HG02943 (cell line): Measurements from ENCODE around the gene CD177.
"Not testable (repeated sequence)": the region's sequence is repeated elsewhere in the genome, so short reads cannot be mapped to it uniquely, and the experiment has no call there.

Experiments used
- ATAC-seq: cut with Tn5 transposase; IDR thresholded peaks from one replicate; pipeline ENCODE4 v1.9.1; 2021; ENCODE audit warnings: mild to moderate bottlenecking, low read depth, moderate library complexity; ENCODE audit not compliant: unreplicated experiment

CD177 gene

DNA sequence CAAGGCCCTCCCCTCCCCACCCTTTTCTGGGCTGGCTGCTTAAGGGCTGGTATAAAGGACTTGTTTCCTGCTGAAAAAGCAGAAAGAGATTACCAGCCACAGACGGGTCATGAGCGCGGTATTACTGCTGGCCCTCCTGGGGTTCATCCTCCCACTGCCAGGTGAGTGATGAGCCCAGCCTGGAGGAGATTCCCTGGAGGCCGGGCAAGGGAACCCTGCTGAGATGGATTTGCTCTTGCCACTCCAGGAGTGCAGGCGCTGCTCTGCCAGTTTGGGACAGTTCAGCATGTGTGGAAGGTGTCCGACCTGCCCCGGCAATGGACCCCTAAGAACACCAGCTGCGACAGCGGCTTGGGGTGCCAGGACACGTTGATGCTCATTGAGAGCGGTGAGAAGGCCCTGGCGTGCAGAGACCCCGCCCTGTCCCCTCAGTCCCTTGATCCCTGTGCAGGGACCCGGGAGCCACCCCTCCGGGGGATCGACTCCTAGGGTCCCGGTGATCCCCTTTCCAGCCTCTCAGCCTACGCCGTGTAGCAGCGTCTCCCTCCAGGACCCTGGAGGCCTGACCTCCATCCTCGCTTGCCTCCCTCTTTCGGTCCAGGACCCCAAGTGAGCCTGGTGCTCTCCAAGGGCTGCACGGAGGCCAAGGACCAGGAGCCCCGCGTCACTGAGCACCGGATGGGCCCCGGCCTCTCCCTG, at the start of gene CD177:
Gene CD177, plus strand, starts transcription at position 81 of the 699 bp plus-strand sequence. Its CDS starts 29 bp downstream, at position 110.
- no peak for ATAC-seq

- ATAC-seq: no peak
These were observed 47.8 kb upstream of the CD177 start for GRCh38 chr19:43305642-43306041.

DNA sequence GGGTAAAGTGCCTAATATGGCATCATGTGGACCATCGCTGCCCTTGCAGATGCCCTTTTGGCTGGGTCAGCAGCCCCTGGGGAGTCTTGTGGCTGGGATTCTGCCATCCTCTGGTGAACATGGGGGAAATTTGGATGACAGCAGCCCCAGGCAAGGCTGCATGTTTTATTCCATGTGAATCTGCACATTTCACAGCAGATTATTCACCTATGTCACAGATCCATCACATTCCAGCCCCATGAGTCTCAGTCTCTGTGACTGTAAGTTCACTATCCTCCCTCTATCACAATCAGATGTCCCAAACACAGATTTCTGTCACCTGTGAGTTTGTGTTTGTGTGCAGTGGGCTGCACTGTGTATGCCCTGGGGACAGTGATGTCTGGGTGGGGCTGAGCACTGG, 47.4 kb upstream of the CD177 start:
- ATAC-seq: no peak

DNA sequence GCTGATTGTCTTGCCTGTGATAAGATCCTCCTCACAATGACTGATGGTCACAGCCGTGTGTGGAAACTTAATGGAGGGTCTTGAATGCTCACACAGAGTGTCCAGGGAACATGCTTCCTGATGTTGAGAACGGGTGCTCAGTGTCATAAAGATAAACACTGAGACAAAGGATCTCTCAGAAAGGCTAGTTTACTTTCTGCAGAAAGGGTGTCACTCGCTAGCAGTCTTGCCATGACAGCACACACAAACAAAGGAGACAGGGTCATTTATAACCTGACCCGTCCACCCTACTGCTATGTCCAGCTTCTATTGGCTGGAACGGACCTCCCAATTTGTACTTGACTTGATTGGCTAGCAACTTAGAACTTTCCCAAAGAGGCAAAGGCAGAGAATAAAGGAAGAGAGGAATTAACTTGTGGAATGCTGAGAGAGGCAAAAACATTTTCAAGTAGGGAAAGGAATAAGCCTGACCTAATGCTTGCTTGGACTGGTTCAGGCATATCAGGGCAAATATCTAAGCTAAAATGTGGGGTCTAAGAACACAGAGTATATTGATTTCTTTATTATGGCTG, 45.2 kb upstream of the CD177 start:
- no peak for ATAC-seq

DNA sequence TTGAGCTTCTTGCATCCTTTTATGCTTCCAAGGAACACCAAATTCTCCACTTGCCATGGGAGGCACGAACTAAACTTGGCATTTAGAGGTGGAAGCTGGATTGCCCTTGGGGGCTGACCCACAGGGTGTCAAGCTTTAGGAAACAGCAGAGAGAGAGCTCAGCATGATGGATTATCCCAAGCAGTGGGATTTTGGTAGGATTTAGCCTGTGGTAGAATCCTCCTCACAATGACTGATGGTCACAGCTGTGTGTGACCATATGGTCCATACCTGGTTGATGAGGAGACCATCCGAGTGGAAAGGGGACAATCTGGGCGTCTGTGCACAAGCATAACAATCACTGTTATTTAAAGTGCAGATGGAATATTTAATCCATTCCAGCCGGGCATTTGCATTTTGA, 44.0 kb upstream of the CD177 start:
- ATAC-seq: no peak

GRCh38 chr19:43310221-43310620, 43.3 kb upstream of the CD177 start:
- no peak for ATAC-seq

- no peak for ATAC-seq
These were observed 42.2 kb upstream of the CD177 start for GRCh38 chr19:43311256-43311655.

- no peak for ATAC-seq
These were observed 41.8 kb upstream of the CD177 start for GRCh38 chr19:43311706-43312105.

DNA sequence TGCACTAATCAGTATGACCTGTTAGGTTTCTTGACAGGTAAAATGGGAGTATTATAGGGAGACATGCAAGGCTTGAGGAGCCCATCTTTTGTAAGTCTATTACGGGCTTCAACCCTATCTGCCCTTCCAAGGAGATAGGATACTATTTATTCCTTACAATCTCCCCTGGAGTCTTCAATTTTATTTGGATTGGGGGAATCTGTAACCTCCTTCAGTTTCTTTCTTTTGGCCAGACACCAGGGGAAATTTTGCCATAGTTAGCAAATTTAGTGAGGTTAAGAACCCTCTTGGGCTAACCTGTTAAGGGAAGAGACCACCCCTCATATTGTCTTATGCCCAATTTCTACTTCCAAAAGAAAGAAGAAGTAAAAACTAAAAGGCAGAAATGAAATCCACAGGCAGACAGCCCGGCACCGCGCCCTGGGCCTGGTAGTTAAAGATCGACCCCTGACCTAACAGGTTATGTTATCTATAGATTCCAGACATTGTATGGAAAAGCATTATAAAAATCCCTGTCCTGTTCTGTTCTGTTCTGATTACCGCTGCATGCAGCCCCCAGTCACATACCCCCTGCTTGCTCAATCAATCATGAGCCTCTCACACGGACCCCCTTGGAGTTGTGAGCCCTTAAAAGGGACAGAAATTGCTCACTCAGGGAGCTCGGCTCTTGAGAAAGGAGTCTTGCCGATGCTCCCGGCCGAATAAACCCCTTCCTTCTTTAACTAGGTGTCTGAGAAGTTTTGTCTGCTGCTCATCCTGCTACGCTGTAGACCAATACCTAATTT, 39.6 kb upstream of the CD177 start:
- ATAC-seq: no peak

DNA sequence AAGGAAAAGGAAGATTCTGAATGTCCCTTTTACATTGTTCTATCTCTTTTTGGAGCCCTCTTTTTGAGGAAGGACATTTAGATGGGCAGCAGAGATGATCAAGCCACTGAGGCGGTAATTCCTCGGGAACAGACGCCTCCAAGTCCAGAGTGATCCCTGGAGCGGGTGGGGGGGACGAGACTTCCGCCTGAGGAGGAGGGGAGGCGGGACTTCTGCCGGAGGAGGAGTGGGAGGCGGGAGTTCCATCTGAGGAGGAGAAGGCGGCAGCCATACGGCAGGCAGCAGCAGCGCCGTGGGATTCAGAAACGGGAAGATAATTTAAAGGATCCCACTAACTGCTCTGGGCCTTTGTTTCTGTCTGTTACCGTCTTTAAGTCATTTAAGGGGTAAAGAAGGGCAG, 37.6 kb upstream of the CD177 start:
- ATAC-seq: no peak

GRCh38 chr19:43316591-43317319, 36.7 kb upstream of the CD177 start:
- no peak for ATAC-seq

DNA sequence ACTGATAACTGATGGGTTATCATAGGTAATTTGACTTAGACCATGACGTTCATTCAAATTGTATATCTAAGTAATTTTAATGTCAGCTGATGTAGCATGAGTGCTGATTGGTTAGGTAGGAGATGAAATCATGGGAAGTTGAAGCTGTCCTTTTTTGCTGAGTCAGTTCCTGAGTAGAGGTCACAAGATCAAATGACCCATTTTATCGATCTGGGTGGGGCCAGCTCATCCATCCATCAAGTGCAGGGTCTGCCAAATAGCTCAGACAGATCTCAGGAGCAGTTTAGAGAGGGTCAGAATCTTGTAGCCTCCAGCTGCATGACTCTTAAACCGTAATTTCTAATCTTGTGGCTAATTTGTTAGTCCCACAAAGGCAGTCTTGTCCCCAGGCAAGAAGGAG, 35.3 kb upstream of the CD177 start:
- no peak for ATAC-seq

DNA sequence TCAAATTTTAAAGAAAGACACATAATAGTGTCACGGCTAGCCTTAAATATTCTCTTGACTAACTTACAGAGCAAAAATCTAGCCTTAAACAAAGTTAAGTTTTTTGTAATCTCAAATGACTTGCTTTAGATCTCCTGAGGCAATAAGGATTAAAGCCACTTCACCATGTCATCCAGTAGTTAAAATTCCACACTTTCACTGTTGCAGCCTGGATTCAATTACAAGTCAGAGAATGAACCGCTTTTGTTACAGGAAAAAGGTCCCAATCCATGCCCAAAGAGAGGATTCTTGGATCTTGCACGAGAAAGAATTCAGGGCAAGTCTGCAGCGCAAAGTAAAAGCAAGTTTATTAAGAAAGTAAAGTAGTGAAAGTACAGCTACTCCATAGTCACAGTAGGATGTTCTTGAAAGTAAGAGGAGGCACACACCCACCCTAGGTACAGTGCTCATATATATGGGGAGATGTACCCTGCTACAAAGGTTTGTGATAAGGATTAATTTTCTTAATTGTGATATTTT, 34.6 kb upstream of the CD177 start:
- no peak for ATAC-seq

DNA sequence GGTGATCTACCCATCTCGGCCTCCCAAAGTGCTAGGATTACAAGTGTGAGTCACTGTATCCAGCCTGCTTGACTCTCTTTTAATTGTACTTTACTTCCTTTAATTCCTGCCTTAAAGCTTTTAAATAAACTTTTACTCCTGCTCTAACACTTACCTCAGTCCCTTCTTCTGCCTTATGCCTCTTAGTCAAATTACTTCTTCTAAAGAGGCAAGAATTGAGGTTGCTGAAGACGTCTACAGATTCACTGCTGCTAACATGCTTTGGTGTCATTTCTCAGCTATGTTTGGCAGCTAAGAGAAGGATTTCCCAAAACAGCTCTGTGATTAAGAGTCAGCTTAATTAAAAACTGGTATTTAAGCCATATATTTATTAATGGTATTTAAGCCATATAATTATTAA, 32.9 kb upstream of the CD177 start:
- ATAC-seq: no peak

DNA sequence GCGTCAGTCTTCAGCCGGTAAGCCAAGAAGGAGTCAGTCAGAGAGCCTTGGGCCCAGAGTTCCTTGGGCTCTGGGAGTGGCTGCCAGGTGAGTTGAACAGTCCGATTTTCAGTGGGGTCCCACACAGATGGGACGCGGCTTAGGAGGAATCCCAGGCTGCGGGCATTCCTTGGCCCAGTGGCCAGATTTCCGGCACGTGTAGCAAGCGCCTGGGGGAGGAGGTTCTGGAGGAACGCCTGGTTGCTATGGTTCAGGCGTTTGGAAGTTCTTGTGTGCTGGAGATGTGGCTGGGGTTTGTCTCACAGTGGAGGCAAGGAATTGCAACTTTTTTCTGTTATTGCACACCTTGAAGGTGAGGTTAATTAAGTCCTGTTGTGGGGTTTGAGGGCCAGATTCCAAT, 26.7 kb upstream of the CD177 start:
- ATAC-seq: not testable (repeated sequence)

GRCh38 chr19:43328561-43328960, 24.9 kb upstream of the CD177 start:
- not testable (repeated sequence) for ATAC-seq

DNA sequence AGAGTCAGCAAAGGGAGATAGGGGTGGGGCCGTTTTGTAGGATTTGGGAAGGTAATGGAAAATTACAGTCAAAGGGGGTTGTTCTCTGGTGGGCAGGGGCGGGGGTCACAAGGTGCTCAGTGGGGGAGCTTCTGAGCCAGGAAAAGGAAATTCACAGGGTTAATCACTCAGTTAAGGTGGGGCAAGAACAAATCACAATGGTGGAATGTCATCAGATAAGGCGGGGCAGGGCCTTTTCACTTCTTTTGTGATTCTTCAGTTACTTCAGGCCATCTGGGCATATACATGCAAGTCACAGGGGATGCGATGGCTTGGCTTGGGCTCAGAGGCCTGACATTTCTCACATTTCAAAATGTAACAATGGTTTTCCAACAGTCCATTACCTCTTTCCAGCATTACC, 24.4 kb upstream of the CD177 start:
- not testable (repeated sequence) for ATAC-seq

- no peak for ATAC-seq
These were observed 23.5 kb upstream of the CD177 start for GRCh38 chr19:43329989-43330388.

DNA sequence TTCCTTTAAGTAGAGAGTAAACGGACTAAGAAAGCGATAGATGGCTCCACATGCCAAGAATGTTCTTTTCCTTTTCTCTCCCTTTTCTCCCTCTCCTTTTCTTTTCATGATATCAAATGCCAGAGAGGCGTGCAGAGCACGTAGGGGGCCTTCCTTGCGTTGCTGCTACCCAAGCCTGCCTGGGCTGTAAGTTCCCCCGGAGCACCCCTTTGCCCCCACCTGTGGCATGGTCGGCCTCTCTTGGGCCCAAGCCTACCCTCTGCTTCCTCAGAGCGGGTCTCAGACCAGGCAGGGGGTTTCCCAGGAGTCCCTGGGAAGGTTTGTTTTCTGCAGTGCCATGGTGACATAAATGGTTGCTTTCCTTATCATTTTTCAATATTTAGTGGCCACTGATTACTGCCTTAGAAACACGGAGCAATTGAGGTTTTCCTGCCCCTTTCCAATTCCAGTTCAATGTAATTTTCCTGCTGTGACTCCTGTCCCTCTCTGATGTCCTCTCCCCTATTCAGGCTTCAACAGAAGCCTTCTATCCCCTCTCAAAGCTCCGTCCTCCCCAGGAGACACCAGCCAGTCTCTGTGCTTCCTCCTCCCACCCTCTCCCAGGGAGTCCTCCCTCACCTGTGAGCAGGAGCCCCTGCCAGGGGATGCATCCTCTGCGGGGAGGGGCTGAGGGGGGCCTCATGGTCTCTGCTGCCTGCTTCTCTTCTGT, 22.6 kb upstream of the CD177 start:
- no peak for ATAC-seq

- ATAC-seq: no peak
These were observed 22.0 kb upstream of the CD177 start for GRCh38 chr19:43331435-43332010.
